H1 (cell line): Measurements from ENCODE around the gene SAMD14. TPM values are rescaled to one million over a fixed set of nuclear protein-coding genes. Genes with fewer than 3 reads are reported as not detected.

Experiments used
- CTCF ChIA-PET: fragments of 300-600 bp; sonication (Branson Sonifier 250); formaldehyde crosslinking; loops from one replicate; lab custom pipeline; 2021; ENCODE audit not compliant: partially characterized antibody; lab: Charles Lee
- POLR2A ChIA-PET: fragments of 300-600 bp; sonication (Branson Sonifier 250); formaldehyde crosslinking; loops from one replicate; lab custom pipeline; 2021; ENCODE audit warnings: inconsistent platforms; ENCODE audit not compliant: partially characterized antibody; lab: Charles Lee
- DNase-seq, 2 experiments: peaks; one replicate each; pipeline versions ENCODE4 v3.0.0 to v3.0.0-alpha.2; 2010 to 2022; ENCODE audit warnings: low spot score in 2 of 2, low read depth in 1 of 2, mixed read lengths in 1 of 2
- FAIRE-seq: peaks from 2 replicates; lab custom pipeline; 2011; peaks lifted over from hg19 to GRCh38; lab: Jason Lieb, UNC
- H2AFZ ChIP-seq: 2 replicates; pipeline ENCODE4 v1.8.1; 2012; ENCODE audit warnings: low read length, inconsistent platforms
- H2AK5ac ChIP-seq: 2 replicates; pipeline ENCODE4 v1.6.1; 2013; ENCODE audit warnings: low read depth, low read length
- H2BK120ac ChIP-seq: replicated peaks from 2 replicates; pipeline ENCODE3; 2013; ENCODE audit warnings: low read depth, low read length, inconsistent platforms
- H2BK12ac ChIP-seq: 2 replicates; pipeline ENCODE4 v1.6.1; 2013; ENCODE audit warnings: low read depth, low read length
- H2BK15ac ChIP-seq: 2 replicates; pipeline ENCODE4 v1.6.1; 2013; ENCODE audit warnings: low read length
- H2BK20ac ChIP-seq: 2 replicates; pipeline ENCODE4 v1.6.1; 2013; ENCODE audit warnings: low read length
- H2BK5ac ChIP-seq: 2 replicates; pipeline ENCODE4 v1.6.1; 2013; ENCODE audit warnings: low read depth, low read length
- H3K14ac ChIP-seq: 2 replicates; pipeline ENCODE4 v1.6.1; 2013; ENCODE audit warnings: inconsistent platforms; ENCODE audit not compliant: insufficient read length
- H3K18ac ChIP-seq: 2 replicates; pipeline ENCODE4 v1.6.1; 2013; ENCODE audit warnings: low read length; ENCODE audit errors: extremely low read depth
- H3K23ac ChIP-seq: 2 replicates; pipeline ENCODE4 v1.6.1; 2013; ENCODE audit warnings: inconsistent platforms; ENCODE audit not compliant: insufficient read length
- H3K23me2 ChIP-seq: 2 replicates; pipeline ENCODE4 v1.6.1; 2013; ENCODE audit warnings: low read depth, low read length
- H3K27ac ChIP-seq: 2 replicates; pipeline ENCODE4 v1.6.1; 2011; ENCODE audit warnings: low read depth, low read length, inconsistent platforms
- H3K27me3 ChIP-seq, 4 experiments: replicated peaks in 1 of 4; 1 replicate in 1 of 4; 2 replicates in 3 of 4; pipeline versions ENCODE4 v1.6.1 to v1.8.1; 2011 to 2013; ENCODE audit warnings: low read length in 3 of 4, mild to moderate bottlenecking in 3 of 4, inconsistent platforms in 2 of 4, mixed read lengths in 2 of 4, moderate library complexity in 1 of 4; ENCODE audit not compliant: control insufficient read depth in 3 of 4, insufficient read depth in 3 of 4; ENCODE audit errors: extremely low read depth in 1 of 4
- H3K36me3 ChIP-seq, 4 experiments: 2 replicates each; pipeline versions ENCODE4 v1.6.1 to v1.8.1; 2011 to 2013; ENCODE audit warnings: mild to moderate bottlenecking in 4 of 4, low read length in 3 of 4, moderate library complexity in 2 of 4, control low read depth in 1 of 4, inconsistent platforms in 1 of 4; ENCODE audit not compliant: insufficient read depth in 4 of 4, control insufficient read depth in 2 of 4
- H3K4ac ChIP-seq: replicated peaks from 2 replicates; pipeline ENCODE3; 2013; ENCODE audit warnings: low read length, low read depth, mixed read lengths, inconsistent platforms; ENCODE audit not compliant: insufficient read length
- H3K4me1 ChIP-seq, 4 experiments: replicated peaks in 1 of 4; 1 replicate in 1 of 4; 2 replicates in 3 of 4; pipeline versions ENCODE4 v1.6.1 to v1.8.1; 2011 to 2013; ENCODE audit warnings: low read length in 3 of 4, inconsistent platforms in 2 of 4, mixed read lengths in 1 of 4; ENCODE audit not compliant: insufficient read depth in 4 of 4, control insufficient read depth in 3 of 4
- H3K4me2 ChIP-seq, 2 experiments: 2 replicates each; pipeline versions ENCODE4 v1.6.1 to v1.8.1; 2011 to 2013; ENCODE audit warnings: low read depth in 2 of 2, low read length in 2 of 2, control low read depth in 1 of 2, inconsistent platforms in 1 of 2, mild to moderate bottlenecking in 1 of 2; ENCODE audit not compliant: insufficient read depth in 1 of 2
- H3K4me3 ChIP-seq, 4 experiments: fragments of 200-600, 300-600 bp in 1 of 4; sonication (generic), shearing (Covaris generic), sonication (Bioruptor Twin) in 1 of 4; 2 replicates each; pipeline versions ENCODE4 v1.5.1 to v1.8.1; 2011 to 2016; ENCODE audit warnings: low read length in 4 of 4, low read depth in 3 of 4, control low read depth in 2 of 4, inconsistent platforms in 2 of 4, mild to moderate bottlenecking in 2 of 4, mixed read lengths in 1 of 4, moderate library complexity in 1 of 4; ENCODE audit not compliant: insufficient read depth in 2 of 4; ENCODE audit errors: extremely low read depth in 1 of 4
- H3K56ac ChIP-seq: replicated peaks from 2 replicates; pipeline ENCODE3; 2013; ENCODE audit warnings: low read depth, mild to moderate bottlenecking, mixed read lengths, low read length, inconsistent platforms; ENCODE audit not compliant: insufficient read length
- H3K79me1 ChIP-seq: 2 replicates; pipeline ENCODE4 v1.6.1; 2013; ENCODE audit warnings: low read depth, low read length, control low read depth
- H3K79me2 ChIP-seq, 2 experiments: 2 replicates each; pipeline versions ENCODE4 v1.6.1 to v1.8.1; 2012 to 2013; ENCODE audit warnings: low read length in 2 of 2, mild to moderate bottlenecking in 2 of 2, inconsistent platforms in 1 of 2; ENCODE audit not compliant: insufficient read depth in 2 of 2, control insufficient read depth in 1 of 2
- H3K9ac ChIP-seq, 4 experiments: replicated peaks in 1 of 4; 1 replicate in 1 of 4; 2 replicates in 3 of 4; pipeline versions ENCODE4 v1.6.1 to v1.8.1; 2011 to 2013; ENCODE audit warnings: low read depth in 3 of 4, low read length in 3 of 4, control low read depth in 2 of 4, mild to moderate bottlenecking in 2 of 4, moderate library complexity in 2 of 4, inconsistent platforms in 1 of 4; ENCODE audit errors: extremely low read depth in 1 of 4
- H3K9me3 ChIP-seq, 2 experiments: 2 replicates each; pipeline versions ENCODE4 v1.6.1 to v1.8.1; 2012 to 2013; ENCODE audit warnings: mild to moderate bottlenecking in 2 of 2, moderate library complexity in 2 of 2, control low read depth in 1 of 2, inconsistent platforms in 1 of 2, low read depth in 1 of 2, low read length in 1 of 2, mixed read lengths in 1 of 2; ENCODE audit not compliant: insufficient read depth in 2 of 2
- H4K20me1 ChIP-seq, 2 experiments: replicated peaks in 1 of 2; 2 replicates each; pipeline versions ENCODE3 to v1.8.1; 2011 to 2013; ENCODE audit warnings: inconsistent platforms in 2 of 2, low read length in 2 of 2, mild to moderate bottlenecking in 1 of 2; ENCODE audit not compliant: insufficient read depth in 2 of 2, control insufficient read depth in 1 of 2
- H4K5ac ChIP-seq: 2 replicates; pipeline ENCODE4 v1.6.1; 2013; ENCODE audit warnings: low read length, low read depth, mixed read lengths, inconsistent platforms; ENCODE audit not compliant: insufficient read length
- H4K8ac ChIP-seq: 2 replicates; pipeline ENCODE4 v1.8.0; 2013; ENCODE audit warnings: mild to moderate bottlenecking, moderate library complexity, low read length, inconsistent platforms; ENCODE audit not compliant: insufficient read depth; ENCODE audit errors: extremely low read depth
- H4K91ac ChIP-seq: replicated peaks from 2 replicates; pipeline ENCODE3; 2013; ENCODE audit warnings: low read length, mixed read lengths, inconsistent platforms; ENCODE audit not compliant: insufficient read length
- BRCA1 ChIP-seq: IDR thresholded peaks from 2 replicates; pipeline ENCODE4 v1.6.1; 2012; ENCODE audit warnings: low read depth, low read length, improper control_type of control experiment
- CEBPB ChIP-seq: IDR thresholded peaks from 2 replicates; pipeline ENCODE4 v1.6.1; 2012; ENCODE audit warnings: low read depth, low read length
- CHD2 ChIP-seq: IDR thresholded peaks from 2 replicates; pipeline ENCODE4 v1.6.1; 2012; ENCODE audit warnings: low read length, improper control_type of control experiment
- CREB1 ChIP-seq: IDR thresholded peaks from 2 replicates; pipeline ENCODE4 v1.6.1; 2012; ENCODE audit warnings: inconsistent platforms
- CTBP2 ChIP-seq: IDR thresholded peaks from 2 replicates; pipeline ENCODE4 v1.7.0; 2011; ENCODE audit warnings: borderline replicate concordance, mild to moderate bottlenecking, moderate library complexity, mixed read lengths, low read length; ENCODE audit not compliant: insufficient read depth, insufficient read length
- RNF2 ChIP-seq: fragments of 200-900, 300-1000 bp; sonication (generic); IDR thresholded peaks from 2 replicates; pipeline ENCODE4 v1.7.1; 2016; ENCODE audit warnings: borderline replicate concordance, low read depth, mild to moderate bottlenecking, antibody characterized with exemption, low read length; ENCODE audit not compliant: poor library complexity, severe bottlenecking; ENCODE audit errors: missing control alignments
- SAP30 ChIP-seq: fragments of 300-600 bp; sonication (generic); IDR thresholded peaks from 2 replicates; pipeline ENCODE4 v1.7.1; 2012; ENCODE audit warnings: low read length, moderate library complexity, mild to moderate bottlenecking, inconsistent platforms; ENCODE audit not compliant: insufficient read depth, insufficient replicate concordance
- SIN3A ChIP-seq, 2 experiments: IDR thresholded peaks in 1 of 2; conservative IDR thresholded peaks in 1 of 2; 2 replicates each; pipeline ENCODE4 v1.6.1; 2011 to 2012; ENCODE audit warnings: low read length in 2 of 2, improper control_type of control experiment in 1 of 2, low read depth in 1 of 2, mild to moderate bottlenecking in 1 of 2
- SP2 ChIP-seq: IDR thresholded peaks from 2 replicates; pipeline ENCODE4 v1.6.1; 2012; ENCODE audit warnings: mild to moderate bottlenecking, low read length, inconsistent platforms
- SRF ChIP-seq: IDR thresholded peaks from 2 replicates; pipeline ENCODE4 v1.6.1; 2011; ENCODE audit warnings: mild to moderate bottlenecking, low read depth, low read length, moderate library complexity
- TBP ChIP-seq: IDR thresholded peaks from 2 replicates; pipeline ENCODE4 v1.6.1; 2011; ENCODE audit warnings: low read depth, low read length, improper control_type of control experiment
- WGBS, 2 experiments: shearing (Covaris generic) in 1 of 2; methylation state at CpG; one replicate each; pipeline versions ENCODE4 v1.1.6 to v1.1.7; 2013 to 2015; ENCODE audit warnings: low lambda C conversion rate in 2 of 2, mixed read lengths in 2 of 2, inconsistent platforms in 1 of 2, low coverage in 1 of 2, missing lambda C conversion rate in 1 of 2; ENCODE audit not compliant: insufficient replicate concordance in 2 of 2, insufficient coverage in 1 of 2, insufficient read length in 1 of 2; ENCODE audit errors: extremely low coverage in 1 of 2, missing lambda C conversion rate in 1 of 2; 5-methylcytosine and 5-hydroxymethylcytosine counted together
- polyA plus RNA-seq, 7 experiments: library from polyadenylated mRNA; depleted of rRNA in 3 of 7; stranded (reverse) in 5 of 7; unstranded in 2 of 7; fragments of >200 nt in 5 of 7; fragments of 200-250 nt in 2 of 7; gene quantifications; 1 replicate in 5 of 7; 2 replicates in 1 of 7; 4 replicates in 1 of 7; pipeline versions ENCODE4 v1.2.1 to v1.2.3, GENCODE V29; 2011 to 2013; ENCODE audit warnings: missing spikeins in 2 of 7, mixed read lengths in 2 of 7
- total RNA-seq: library from RNA; stranded (reverse); fragmentation: NEBNext Ultra II Directional; extraction: Animal tissue kit (Norgen Biotek cat#: 25700); gene quantifications from 2 replicates; pipeline ENCODE4 v1.2.1, GENCODE V29; 2021

The SAMD14 gene
- total and polyA plus RNA-seq, 2 of the 8 experiments (the other 6 are each of a cell fraction or from before 2014, with no cell fraction given) = 5.7 to 5.8 TPM

DNA sequence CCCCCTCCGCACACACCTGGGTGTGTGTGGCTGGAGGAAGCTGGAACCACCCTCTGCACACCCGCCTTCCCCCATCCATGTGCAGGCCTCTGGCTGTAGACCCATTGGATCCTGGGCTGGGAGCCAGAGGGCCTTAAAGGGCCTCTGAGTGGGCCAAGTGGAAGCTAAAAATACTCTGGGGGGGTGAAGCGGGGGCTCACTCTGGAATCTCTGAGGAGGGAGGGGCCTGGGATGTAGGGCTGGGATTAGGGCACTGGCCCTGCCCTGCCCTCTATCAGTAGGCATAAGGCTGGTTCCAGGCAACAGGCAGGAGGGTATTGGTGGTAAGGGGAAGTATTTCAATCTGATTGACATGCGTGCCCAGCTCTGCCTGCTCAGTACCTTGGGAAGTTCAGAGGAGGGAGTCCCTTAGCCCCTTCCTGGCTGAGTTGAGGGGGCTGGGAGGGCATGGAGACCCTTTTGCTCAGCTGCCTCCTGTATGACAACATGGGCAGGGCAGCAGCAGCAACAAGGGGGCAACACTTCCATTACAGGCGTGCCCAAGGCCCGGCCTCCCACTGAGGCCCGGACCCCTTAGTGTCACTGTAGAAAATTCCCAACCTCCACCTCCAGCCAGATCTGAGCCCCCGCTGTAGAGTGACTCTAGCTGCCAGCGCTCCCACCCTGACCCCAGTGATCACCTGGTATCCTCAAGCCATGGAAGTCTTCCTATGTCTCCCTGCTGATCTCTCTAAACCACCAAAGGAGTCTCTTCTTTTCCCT, 68.8 kb downstream of the SAMD14 start:
- Histone ChIP-seq H3K4ac (no peak overlapping the region), H3K14ac (no peak overlapping the region), H3K4me3 (no peak overlapping the region), H3K9me3 (no peaks in the 10 kb centered on the region), H2BK12ac (no peak overlapping the region), H3K27me3 (peaks cover 0 to 13% (median 11%) of the 10 kb centered on the region in 4 experiments; a peak in 5 of 7 replicates), H2BK120ac (no peak overlapping the region), H2BK5ac (no peak overlapping the region), H3K4me2 (no peak overlapping the region), H2BK15ac (no peak overlapping the region), H3K79me1 (peaks cover 2% of the 10 kb centered on the region; the same call in 1 of the 2 replicates), H3K4me1 (peaks cover 0 to 14% (median 7%) of the 10 kb centered on the region in 4 experiments; a peak in 5 of 7 replicates), H3K79me2 (no peaks in the 10 kb centered on the region), H4K91ac (no peak overlapping the region), H3K9ac (no peak overlapping the region), H3K27ac (no peak overlapping the region), H2AK5ac (no peak overlapping the region), H2AFZ (no peak overlapping the region), H2BK20ac (no peak overlapping the region), H4K20me1 (peaks cover 0 to 2% of the 10 kb centered on the region in 2 experiments), H4K8ac (peak overlapping the region; percentile 8; the same call in 1 of the 2 replicates), H4K5ac (no peak overlapping the region), H3K56ac (no peak overlapping the region), H3K36me3 (no peaks in the 10 kb centered on the region), H3K23me2 (peaks cover 8% of the 10 kb centered on the region; the same call in 1 of the 2 replicates), H3K18ac (no peak overlapping the region), H3K23ac (no peak overlapping the region)
- POLR2A ChIA-PET = interaction anchor here (0.6 to 1.4 kb wide), 4 partner anchors 9 to 15 kb away, joined by 3 to 5 read pairs (median 4); no protein-coding TSS in a partner anchor
- 87% methylated on average over 9 of the region's 9 CpGs; no CpG with 5 or more reads in 1 of the 2 experiments for WGBS, 2 experiments
- no peak for FAIRE-seq
- CTCF ChIA-PET = interaction anchor here (0.8 to 14.6 kb wide), 16 partner anchors 13 to 162 kb away, joined by 3 to 169 read pairs (median 4); partner anchors contain the start of gene PDK2
- DNase-seq = no peak
- TF ChIP-seq SRF (no peak), CHD2 (no peak), SAP30 (no peak), SP2 (no peak), TBP (no peak), CTBP2 (no peak), RNF2 (no peak), CEBPB (no peak), CREB1 (no peak), BRCA1 (no peak), SIN3A (conservative IDR thresholded peaks at IDR 0.05 in 1 of 2, IDR thresholded peaks at IDR 0.05 in 1 of 2; ENCODE audit: low read depth in 1 of 2, low read length in 2 of 2) (no peak)
